NT2/D1 (cell line): ENCODE data around the gene NDST1.

Experiments used
- DNase-seq: peaks from one replicate; pipeline ENCODE4 v3.0.0-alpha.2; 2011; ENCODE audit warnings: low read depth, low spot score
- H3K27me3 ChIP-seq: 2 replicates; pipeline ENCODE4 v1.6.0; 2011; ENCODE audit warnings: mild to moderate bottlenecking; ENCODE audit not compliant: insufficient read length, insufficient read depth
- H3K36me3 ChIP-seq: 2 replicates; pipeline ENCODE4 v1.6.1; 2011; ENCODE audit warnings: mild to moderate bottlenecking, low read length, mixed read lengths; ENCODE audit not compliant: insufficient read depth, insufficient read length
- H3K4me1 ChIP-seq: 2 replicates; pipeline ENCODE4 v1.5.1; 2011; ENCODE audit not compliant: insufficient read depth, insufficient read length
- H3K4me3 ChIP-seq: 2 replicates; pipeline ENCODE4 v1.5.1; 2011; ENCODE audit warnings: low read depth; ENCODE audit not compliant: insufficient read length
- H3K9ac ChIP-seq: 2 replicates; pipeline ENCODE4 v1.6.0; 2011; ENCODE audit warnings: low read depth; ENCODE audit not compliant: insufficient read length
- H3K9me3 ChIP-seq: 2 replicates; pipeline ENCODE4 v1.5.1; 2011; ENCODE audit warnings: mild to moderate bottlenecking, low read length; ENCODE audit not compliant: insufficient read depth
- SUZ12 ChIP-seq: IDR thresholded peaks from 2 replicates; pipeline ENCODE4 v1.6.1; 2011; ENCODE audit not compliant: insufficient read length, insufficient read depth; ENCODE audit errors: extremely low read depth
- YY1 ChIP-seq: IDR thresholded peaks from 2 replicates; pipeline ENCODE4 v1.6.1; 2011; ENCODE audit not compliant: insufficient read length, insufficient read depth
- ZNF274 ChIP-seq: IDR thresholded peaks from 2 replicates; pipeline ENCODE4 v1.6.1; 2011; ENCODE audit warnings: mild to moderate bottlenecking, low read depth, low read length

NDST1 gene

DNA sequence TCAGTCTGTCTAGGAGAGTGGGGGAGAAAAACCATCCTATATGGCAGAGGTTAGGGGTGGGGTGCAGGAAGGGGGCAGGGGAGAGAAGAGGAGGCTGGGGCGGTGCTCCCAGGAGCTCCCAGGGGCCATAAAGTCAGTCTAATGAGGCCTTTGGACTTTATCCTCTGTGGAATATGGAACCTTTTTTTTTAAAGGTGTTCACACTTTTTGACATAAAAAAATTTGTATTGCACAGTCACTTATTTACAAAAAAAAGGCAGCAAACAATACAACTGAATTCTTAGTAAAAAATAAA is 80.6 kb downstream of the NDST1 start:
- H3K9me3 ChIP-seq: no peaks in the 10 kb centered on the region
- H3K4me1 ChIP-seq: peaks cover 8% of the 10 kb centered on the region
- no peak overlapping the region for H3K9ac ChIP-seq
- H3K27me3 ChIP-seq: no peaks in the 10 kb centered on the region
- no peak for TF ChIP-seq ZNF274
- DNase-seq: no peak
- H3K4me3 ChIP-seq: no peak overlapping the region
- no peaks in the 10 kb centered on the region for H3K36me3 ChIP-seq

DNA sequence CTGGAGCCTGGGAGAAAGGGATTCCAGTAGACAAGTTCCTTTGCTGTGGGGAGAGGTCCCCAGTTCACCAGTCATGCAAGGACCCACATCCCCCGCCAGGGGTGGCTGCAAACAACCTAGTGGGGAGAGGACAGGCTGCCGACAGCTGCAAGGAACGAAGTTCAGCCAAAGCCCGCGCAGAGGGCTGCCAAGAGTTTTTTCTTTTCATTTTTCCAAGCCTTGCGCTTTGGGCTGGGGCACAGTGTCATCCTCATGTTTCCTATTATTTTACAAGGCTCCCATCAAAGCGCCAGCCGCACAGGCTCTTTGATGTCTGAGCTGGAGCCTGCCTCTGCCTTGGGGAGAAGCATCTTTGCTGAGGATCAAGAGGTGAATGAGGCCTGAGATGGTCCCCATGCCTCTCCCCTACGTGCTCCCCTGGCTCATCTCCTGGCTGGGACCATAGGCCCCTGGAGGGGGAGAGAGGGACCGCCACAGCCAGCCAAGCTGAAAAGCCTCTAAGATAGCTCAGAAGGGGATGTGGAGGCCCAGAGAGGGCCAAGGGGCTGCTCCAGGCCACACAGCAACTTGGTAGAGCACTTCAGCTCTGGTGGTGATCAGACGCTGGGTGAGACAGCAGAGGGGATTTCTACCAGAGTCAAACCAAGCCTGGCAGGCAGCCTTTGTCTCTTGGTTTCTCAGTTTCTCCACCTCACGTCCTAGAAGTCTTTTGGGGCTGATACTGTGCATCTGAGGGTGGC is 82.1 kb downstream of the NDST1 start:
- peaks cover 8% of the 10 kb centered on the region for H3K4me1 ChIP-seq
- no peak overlapping the region for H3K9ac ChIP-seq
- no peaks in the 10 kb centered on the region for H3K36me3 ChIP-seq
- no peaks in the 10 kb centered on the region for H3K9me3 ChIP-seq
- TF ChIP-seq YY1 (no peak), ZNF274 (no peak), SUZ12 (no peak)
- no peaks in the 10 kb centered on the region for H3K27me3 ChIP-seq
- H3K4me3 ChIP-seq: no peak overlapping the region
- DNase-seq: no peak

GRCh38 chr5:150590979-150591695 is 83.2 kb downstream of the NDST1 start:
- TF ChIP-seq YY1 (no peak), SUZ12 (no peak), ZNF274 (no peak)
- Histone ChIP-seq H3K9ac (peak overlapping the region; percentile 29), H3K36me3 (no peaks in the 10 kb centered on the region), H3K27me3 (no peaks in the 10 kb centered on the region), H3K4me1 (peaks cover 9% of the 10 kb centered on the region), H3K9me3 (no peaks in the 10 kb centered on the region), H3K4me3 (no peak overlapping the region)
- DNase-seq: peak; percentile 16

DNA sequence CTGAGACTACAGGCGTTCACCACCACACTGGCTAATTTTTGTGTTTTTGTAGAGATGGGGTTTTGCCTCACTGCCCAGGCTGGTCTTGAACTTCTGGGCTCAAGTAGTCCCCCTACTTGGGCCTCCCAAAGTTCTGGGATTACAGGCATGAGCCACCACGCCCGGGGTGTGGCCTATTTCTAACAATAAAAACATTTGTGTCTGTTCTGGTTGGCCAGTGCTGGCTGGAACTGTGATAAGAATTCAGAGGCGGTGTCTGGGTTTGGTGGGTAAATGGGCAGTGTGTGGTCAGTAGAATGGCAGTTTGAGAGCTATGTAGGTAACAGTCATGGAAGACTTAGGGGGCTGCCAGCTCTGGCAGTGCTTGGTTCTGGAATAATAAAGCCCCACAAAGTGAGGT is 85.7 kb downstream of the NDST1 start:
- TF ChIP-seq ZNF274 (no peak), YY1 (no peak), SUZ12 (no peak)
- Histone ChIP-seq H3K4me3 (no peak overlapping the region), H3K9ac (no peak overlapping the region), H3K27me3 (no peaks in the 10 kb centered on the region), H3K4me1 (peaks cover 11% of the 10 kb centered on the region), H3K9me3 (no peaks in the 10 kb centered on the region), H3K36me3 (no peaks in the 10 kb centered on the region)
- DNase-seq: no peak

DNA sequence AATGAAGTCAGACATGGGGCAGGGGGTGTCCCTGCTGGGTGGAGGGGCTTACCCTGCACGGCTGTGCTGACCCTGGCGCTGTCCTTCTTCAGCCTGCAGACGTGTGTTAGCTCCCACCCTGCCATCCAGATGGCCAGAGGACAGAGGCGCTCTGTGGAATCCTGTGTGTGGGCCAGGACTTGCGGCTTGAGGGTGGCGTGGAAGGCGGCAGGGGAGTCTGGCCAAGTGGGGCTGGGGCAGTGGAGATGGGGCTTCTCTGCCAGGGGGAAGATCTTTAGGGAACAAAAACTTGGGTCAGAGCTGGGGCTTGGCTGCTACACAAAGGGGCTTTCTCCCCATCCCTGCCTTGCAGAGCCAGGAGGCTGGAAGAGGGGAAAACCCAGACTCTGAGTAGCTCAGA is 86.1 kb downstream of the NDST1 start:
- peaks cover 11% of the 10 kb centered on the region for H3K4me1 ChIP-seq
- no peak overlapping the region for H3K9ac ChIP-seq
- no peaks in the 10 kb centered on the region for H3K9me3 ChIP-seq
- TF ChIP-seq YY1 (no peak), SUZ12 (no peak), ZNF274 (no peak)
- H3K36me3 ChIP-seq: no peaks in the 10 kb centered on the region
- H3K27me3 ChIP-seq: no peaks in the 10 kb centered on the region
- DNase-seq: no peak
- H3K4me3 ChIP-seq: no peak overlapping the region

DNA sequence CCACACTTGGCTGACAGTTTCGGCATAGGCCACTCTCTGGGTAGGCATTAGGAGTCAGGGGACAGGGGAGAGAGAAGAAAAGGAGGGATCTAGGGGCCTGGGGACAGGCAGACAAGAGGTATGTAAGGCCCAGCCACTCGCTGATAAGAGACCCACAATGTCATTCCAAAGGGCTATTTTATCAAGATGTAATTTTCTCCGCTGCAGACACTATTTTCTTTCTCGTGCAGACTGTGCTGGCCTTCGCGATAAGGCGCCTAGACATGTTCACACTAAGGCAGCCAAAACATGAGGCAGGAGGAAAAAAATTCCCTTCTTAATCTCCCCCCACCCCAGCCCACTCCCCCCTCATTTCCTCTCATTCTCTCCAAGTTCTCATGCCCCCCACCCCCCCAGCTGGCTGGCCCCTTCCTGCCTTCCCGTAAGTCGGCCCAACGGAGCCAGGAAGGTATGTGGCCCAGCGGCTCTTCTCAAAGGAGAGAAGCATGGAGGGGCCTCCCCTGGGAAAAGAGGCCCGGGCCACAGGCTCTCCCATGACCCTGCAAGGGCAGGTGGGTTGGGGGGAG is 87.6 kb downstream of the NDST1 start:
- Histone ChIP-seq H3K36me3 (no peaks in the 10 kb centered on the region), H3K9ac (no peak overlapping the region), H3K9me3 (no peaks in the 10 kb centered on the region), H3K4me3 (no peak overlapping the region), H3K4me1 (peaks cover 7% of the 10 kb centered on the region), H3K27me3 (no peaks in the 10 kb centered on the region)
- DNase-seq: no peak
- TF ChIP-seq YY1 (no peak), ZNF274 (no peak), SUZ12 (no peak)

DNA sequence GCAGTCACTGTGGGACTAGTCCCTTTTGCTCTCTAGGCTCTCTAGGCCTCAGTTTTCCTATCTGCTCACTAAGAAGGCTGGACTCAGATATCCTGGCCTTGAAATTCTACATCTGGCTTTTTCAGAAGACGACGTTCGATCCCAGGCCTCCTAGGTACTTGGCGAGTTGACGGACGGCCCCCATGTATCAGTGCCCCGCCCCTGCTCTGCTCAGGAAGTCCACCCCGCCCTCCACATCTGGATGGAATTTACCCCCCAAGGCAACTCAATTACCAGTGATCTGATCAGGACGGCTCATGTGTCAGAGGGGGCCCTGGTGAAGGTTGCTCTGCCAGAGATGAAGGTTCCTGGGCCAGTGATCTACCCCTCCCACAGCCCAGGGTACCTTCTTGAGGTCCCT is 88.4 kb downstream of the NDST1 start:
- H3K27me3 ChIP-seq: no peaks in the 10 kb centered on the region
- no peak overlapping the region for H3K9ac ChIP-seq
- no peaks in the 10 kb centered on the region for H3K36me3 ChIP-seq
- H3K4me1 ChIP-seq: peaks cover 4% of the 10 kb centered on the region
- DNase-seq: no peak
- H3K9me3 ChIP-seq: no peaks in the 10 kb centered on the region
- TF ChIP-seq YY1: no peak
- TF ChIP-seq SUZ12: no peak
- no peak for TF ChIP-seq ZNF274
- H3K4me3 ChIP-seq: no peak overlapping the region
